Memory B cell (primary cell): ENCODE results near the gene HNF4A.
"Not testable (repeated sequence)": the region's sequence is repeated elsewhere in the genome, so short reads cannot be mapped to it uniquely, and the experiment has no call there.

Experiments
- ATAC-seq: fragments of 150-1000 bp; cut with Tn5 transposase; 2 replicates; pipeline ENCODE4 v1.10.0; 2021; ENCODE audit warnings: low read depth, mild to moderate bottlenecking, moderate library complexity
- DNase-seq, 2 donors: peaks; one replicate each; pipeline ENCODE4 v3.0.0; 2022; ENCODE audit warnings: low spot score in 2 of 2
- H3K27ac Mint-ChIP-seq: one replicate; pipeline ENCODE4 v1.8.0; 2022; ENCODE audit warnings: mild to moderate bottlenecking, moderate library complexity, mixed read lengths
- H3K27me3 Mint-ChIP-seq: one replicate; pipeline ENCODE4 v1.8.0; 2022; ENCODE audit warnings: mixed read lengths
- H3K36me3 Mint-ChIP-seq: one replicate; pipeline ENCODE4 v1.8.0; 2022; ENCODE audit warnings: mild to moderate bottlenecking, mixed read lengths
- H3K4me1 Mint-ChIP-seq: one replicate; pipeline ENCODE4 v1.8.0; 2022; ENCODE audit warnings: mixed read lengths
- H3K4me3 Mint-ChIP-seq: one replicate; pipeline ENCODE4 v1.8.0; 2022; ENCODE audit warnings: mild to moderate bottlenecking, moderate library complexity, mixed read lengths
- H3K9me3 Mint-ChIP-seq: one replicate; pipeline ENCODE4 v1.8.0; 2022; ENCODE audit warnings: mixed read lengths

Gene HNF4A

DNA sequence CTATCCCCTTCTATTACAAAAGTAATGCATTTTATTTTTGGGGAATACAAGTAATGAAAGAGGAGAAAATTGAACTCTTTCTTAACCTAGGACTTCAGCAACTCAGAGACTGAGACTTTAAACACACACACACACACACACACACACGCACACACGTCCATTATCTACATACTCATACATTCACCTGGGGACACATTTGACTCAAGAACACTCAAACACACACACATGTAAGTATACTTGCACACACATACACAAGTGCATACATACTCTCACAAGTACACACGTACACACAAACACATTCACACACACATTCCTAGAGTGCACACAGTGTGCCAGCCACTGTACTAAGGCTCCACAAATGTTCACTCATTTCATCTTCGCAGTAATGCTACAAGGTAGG is 20.8 kb upstream of the HNF4A start:
- H3K27ac Mint-ChIP-seq: no peak overlapping the region
- no peaks in the 10 kb centered on the region for H3K9me3 Mint-ChIP-seq
- no peak overlapping the region for H3K4me3 Mint-ChIP-seq
- ATAC-seq: no peak
- DNase-seq: no peak
- H3K27me3 Mint-ChIP-seq: peaks cover 15% of the 10 kb centered on the region
- no peaks in the 10 kb centered on the region for H3K4me1 Mint-ChIP-seq
- H3K36me3 Mint-ChIP-seq: no peaks in the 10 kb centered on the region

DNA sequence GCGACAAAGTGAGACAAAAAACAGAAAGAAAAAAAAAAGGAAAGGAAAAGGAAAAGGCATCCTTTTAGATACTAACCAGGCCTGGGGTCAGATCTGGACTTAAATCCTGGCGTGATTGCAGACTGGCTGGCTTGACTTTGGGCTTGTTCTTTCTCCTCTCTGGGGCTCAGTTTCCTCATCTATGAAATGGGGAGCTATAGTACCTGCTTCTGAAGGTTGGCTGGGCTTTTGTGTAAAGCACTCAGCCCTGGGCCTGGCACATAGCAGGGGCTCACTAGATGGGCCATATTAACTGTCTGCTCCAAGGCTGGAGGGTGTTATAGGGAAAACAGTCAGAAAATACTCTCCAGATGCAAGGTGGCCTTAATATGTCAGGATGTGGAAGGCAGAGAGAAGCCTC is 19.8 kb upstream of the HNF4A start:
- DNase-seq (no peak), ATAC-seq (no peak)
- H3K27ac Mint-ChIP-seq: no peak overlapping the region
- no peaks in the 10 kb centered on the region for H3K9me3 Mint-ChIP-seq
- H3K4me3 Mint-ChIP-seq: no peak overlapping the region
- H3K36me3 Mint-ChIP-seq: no peaks in the 10 kb centered on the region
- H3K27me3 Mint-ChIP-seq: peaks cover 15% of the 10 kb centered on the region
- no peaks in the 10 kb centered on the region for H3K4me1 Mint-ChIP-seq

DNA sequence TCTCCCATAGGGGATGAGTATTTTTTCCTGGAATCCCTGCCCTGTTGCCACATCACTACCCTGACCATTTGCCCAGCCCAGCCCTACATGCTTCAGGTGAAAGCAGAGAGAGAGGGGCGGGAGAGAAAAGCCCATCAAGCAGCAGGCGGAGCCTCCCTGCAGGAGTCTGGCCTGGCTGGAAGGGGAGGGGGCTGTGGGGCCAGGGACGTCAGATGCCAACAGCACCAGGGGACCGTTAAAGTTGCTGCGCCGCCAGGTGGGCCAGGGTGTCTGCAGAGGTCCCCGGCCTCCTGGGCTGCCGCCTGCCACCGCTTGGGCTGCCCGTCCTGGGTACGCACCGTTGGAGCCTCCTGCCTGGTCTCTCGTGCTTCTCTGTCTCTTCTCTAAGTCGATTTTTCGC is 19.4 kb upstream of the HNF4A start:
- no peak overlapping the region for H3K4me3 Mint-ChIP-seq

DNA sequence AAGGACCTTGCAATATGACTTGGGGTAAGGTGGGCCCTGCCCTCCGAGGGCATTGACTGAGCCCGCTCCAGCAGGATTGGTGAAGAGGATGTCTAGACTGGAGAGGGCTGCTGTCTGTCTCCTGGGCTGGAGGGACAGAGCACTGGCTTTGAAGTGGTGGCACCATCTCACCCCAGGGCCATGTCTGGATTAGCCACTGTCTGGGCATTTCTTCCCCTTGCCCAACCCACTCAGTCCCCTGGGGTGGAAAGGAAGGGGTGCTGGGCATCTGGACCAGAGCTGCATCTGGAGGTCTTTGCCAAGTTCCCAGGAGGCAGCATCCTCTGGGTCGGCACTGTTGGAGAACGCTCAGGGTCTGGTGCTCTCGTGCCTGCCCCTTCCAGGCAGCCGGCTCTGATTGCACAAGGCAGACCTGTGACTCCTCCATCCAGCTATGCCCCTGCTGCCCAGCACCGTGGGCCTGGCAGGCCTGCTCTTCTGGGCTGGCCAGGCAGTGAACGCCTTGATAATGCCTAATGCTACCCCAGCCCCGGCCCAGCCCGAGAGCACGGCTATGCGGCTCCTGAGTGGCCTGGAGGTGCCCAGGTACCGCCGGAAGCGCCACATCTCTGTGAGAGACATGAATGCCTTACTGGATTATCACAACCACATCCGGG is 18.6 kb upstream of the HNF4A start, which contains the start of gene R3HDML:
Gene R3HDML, plus strand, starts transcription at position 319 of the 656 bp plus-strand sequence. Its CDS starts 115 bp downstream, at position 434.
- ATAC-seq (no peak), DNase-seq (no peak)
- Mint-ChIP-seq H3K27me3 (peaks cover 14% of the 10 kb centered on the region), H3K4me1 (no peaks in the 10 kb centered on the region), H3K9me3 (no peaks in the 10 kb centered on the region), H3K27ac (no peak within 1 kb of the TSS), H3K4me3 (no peak within 1 kb of the TSS), H3K36me3 (no peaks in the 10 kb centered on the region)

More for the DNA sequence above, 19.4 kb upstream of the HNF4A start:
- Mint-ChIP-seq H3K36me3 (no peaks in the 10 kb centered on the region), H3K4me1 (no peaks in the 10 kb centered on the region), H3K27ac (no peak overlapping the region), H3K27me3 (peaks cover 15% of the 10 kb centered on the region), H3K9me3 (no peaks in the 10 kb centered on the region)
- DNase-seq: no peak
- no peak for ATAC-seq

DNA sequence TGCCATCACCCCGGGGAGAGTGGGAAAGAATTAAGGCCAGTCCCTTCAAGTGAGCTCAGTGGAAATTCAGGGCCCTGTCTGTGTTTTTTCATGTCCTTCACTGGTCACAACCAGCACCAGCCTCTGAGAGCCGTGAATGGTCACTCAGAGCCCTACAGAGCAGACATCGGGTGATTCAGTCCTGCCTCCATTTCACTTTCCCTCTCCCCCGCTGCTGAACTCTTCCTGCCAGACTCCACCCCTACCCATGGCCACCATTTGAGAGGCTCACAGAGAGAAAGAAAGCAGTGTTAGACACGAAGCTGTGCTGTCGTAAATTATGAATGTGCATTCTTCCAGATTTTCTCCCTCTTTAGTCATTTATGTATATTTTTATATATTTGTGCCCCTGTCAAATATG is 13.3 kb upstream of the HNF4A start:
- no peaks in the 10 kb centered on the region for H3K36me3 Mint-ChIP-seq
- H3K4me1 Mint-ChIP-seq: no peaks in the 10 kb centered on the region
- ATAC-seq (no peak), DNase-seq (no peak)
- no peak overlapping the region for H3K27ac Mint-ChIP-seq
- H3K27me3 Mint-ChIP-seq: peaks cover 7% of the 10 kb centered on the region
- no peak overlapping the region for H3K4me3 Mint-ChIP-seq
- H3K9me3 Mint-ChIP-seq: no peaks in the 10 kb centered on the region

DNA sequence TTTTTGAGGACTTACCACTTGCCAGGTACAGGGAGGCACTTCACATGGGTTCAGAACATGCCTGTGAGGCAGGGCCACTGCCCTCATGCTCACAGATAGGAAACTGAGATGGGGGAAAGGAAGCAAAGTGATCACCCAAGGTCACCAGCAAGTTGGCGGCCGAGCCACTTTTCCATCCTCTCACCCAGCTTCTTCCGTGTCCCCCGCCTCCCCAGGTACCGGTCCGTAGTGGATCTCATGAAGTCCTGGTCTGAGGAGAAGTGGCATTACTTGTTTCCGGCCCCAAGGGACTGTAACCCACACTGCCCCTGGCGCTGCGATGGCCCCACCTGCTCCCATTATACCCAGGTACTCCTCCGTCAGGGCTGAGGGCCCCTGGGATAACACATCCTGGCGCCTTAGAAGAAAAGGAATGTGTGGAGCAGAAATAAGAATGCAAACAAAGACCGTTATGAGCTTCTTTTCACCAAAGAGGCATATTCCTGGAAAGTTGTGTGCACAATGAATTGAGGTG is 12.3 kb upstream of the HNF4A start:
- no peak overlapping the region for H3K4me3 Mint-ChIP-seq
- H3K4me1 Mint-ChIP-seq: no peaks in the 10 kb centered on the region
- no peaks in the 10 kb centered on the region for H3K36me3 Mint-ChIP-seq
- ATAC-seq (no peak), DNase-seq (no peak)
- H3K9me3 Mint-ChIP-seq: no peaks in the 10 kb centered on the region
- H3K27ac Mint-ChIP-seq: no peak overlapping the region
- H3K27me3 Mint-ChIP-seq: peaks cover 7% of the 10 kb centered on the region

DNA sequence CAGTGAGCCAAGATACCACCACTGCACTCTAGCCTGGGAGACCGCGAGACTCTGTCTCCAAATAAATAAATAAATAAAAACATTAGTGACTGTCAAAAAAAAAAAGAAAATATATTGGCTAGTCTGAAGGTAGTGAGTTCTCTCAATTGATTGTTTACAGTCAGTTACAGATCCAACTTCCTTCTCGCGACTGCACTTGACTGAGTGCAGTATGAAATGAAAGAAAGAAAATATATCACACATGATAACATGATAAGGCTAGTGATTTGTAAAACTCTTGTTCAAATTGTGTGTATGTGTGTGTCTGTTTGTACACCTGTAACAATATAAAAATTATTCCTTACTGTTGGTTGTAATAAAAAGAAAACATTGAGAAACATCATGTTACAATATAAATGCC is 10.8 kb upstream of the HNF4A start:
- Mint-ChIP-seq H3K4me1 (no peaks in the 10 kb centered on the region), H3K4me3 (no peak overlapping the region), H3K27ac (no peak overlapping the region), H3K36me3 (no peaks in the 10 kb centered on the region), H3K9me3 (no peaks in the 10 kb centered on the region), H3K27me3 (peaks cover 10% of the 10 kb centered on the region)
- no peak for DNase-seq
- ATAC-seq: no peak

DNA sequence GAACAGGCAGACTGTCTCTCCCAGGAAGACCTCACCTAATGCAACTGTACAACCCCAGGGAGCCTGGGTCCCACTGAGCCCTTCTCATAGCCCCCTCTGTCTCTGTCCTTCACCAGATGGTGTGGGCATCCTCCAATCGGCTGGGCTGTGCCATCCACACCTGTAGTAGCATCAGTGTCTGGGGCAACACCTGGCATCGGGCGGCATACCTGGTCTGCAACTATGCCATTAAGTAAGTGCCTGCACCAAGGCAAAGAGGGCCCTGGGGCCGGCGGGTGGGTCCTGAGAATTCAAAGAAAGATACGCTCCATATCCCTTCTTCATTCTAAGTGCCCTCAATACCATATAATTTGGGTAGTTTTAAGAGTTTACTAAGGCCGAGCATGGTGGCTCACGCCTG is 10.4 kb upstream of the HNF4A start:
- Mint-ChIP-seq H3K27me3 (peaks cover 10% of the 10 kb centered on the region), H3K9me3 (no peaks in the 10 kb centered on the region), H3K4me1 (no peaks in the 10 kb centered on the region), H3K36me3 (no peaks in the 10 kb centered on the region), H3K4me3 (no peak overlapping the region), H3K27ac (no peak overlapping the region)
- ATAC-seq: no peak
- no peak for DNase-seq

DNA sequence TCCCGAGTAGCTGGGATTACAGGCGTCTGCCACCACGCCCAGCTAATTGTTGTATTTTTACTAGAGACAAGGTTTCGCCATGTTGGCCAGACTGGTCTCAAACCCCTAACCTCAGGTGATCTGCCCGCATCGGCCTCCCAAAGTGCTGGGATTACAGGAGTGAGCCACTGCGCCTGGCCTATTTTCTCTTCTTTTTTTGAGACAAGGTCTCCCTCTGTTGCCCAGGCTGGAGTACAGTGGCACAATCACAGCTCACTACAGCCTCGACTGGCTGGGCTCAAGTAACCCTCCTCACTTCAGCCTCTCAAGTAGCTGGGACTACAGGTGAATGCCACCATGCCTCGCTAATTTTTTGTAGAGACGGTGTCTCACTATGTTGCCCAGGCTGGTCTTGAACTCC is 9.6 kb upstream of the HNF4A start:
- not testable (repeated sequence) for H3K9me3 Mint-ChIP-seq, H3K4me3 Mint-ChIP-seq, H3K4me1 Mint-ChIP-seq, H3K27ac Mint-ChIP-seq, DNase-seq, ATAC-seq, H3K36me3 Mint-ChIP-seq
- H3K27me3 Mint-ChIP-seq: peaks cover 12% of the 10 kb centered on the region

DNA sequence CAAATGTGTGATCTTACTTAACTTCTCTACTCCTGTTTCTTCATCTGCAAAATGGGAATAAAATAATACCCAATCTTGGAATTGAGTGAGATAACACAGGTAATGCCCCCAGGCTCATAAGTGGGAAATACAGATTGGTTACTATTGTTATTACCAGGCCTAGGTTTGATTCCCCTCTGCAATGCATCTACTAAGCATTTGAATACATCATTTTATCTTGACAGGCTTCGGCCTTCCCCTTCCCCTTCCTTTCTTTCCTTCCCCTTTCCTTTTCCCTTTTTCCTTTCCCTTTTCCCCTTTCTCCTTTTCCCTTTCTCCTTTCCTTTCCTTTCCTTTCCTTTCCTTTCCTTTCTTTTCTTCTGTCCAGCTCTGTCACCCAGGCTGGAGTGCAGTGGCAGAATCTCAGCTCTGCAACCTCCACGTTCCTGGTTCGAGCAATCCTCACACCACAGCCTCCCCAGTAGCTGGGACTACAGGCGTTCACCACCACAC is 7.3 kb upstream of the HNF4A start:
- H3K9me3 Mint-ChIP-seq: no peaks in the 10 kb centered on the region
- no peak overlapping the region for H3K4me3 Mint-ChIP-seq
- H3K27me3 Mint-ChIP-seq: peaks cover 13% of the 10 kb centered on the region
- peaks cover 3% of the 10 kb centered on the region for H3K4me1 Mint-ChIP-seq
- DNase-seq (no peak), ATAC-seq (no peak)
- H3K36me3 Mint-ChIP-seq: no peaks in the 10 kb centered on the region
- no peak overlapping the region for H3K27ac Mint-ChIP-seq

DNA sequence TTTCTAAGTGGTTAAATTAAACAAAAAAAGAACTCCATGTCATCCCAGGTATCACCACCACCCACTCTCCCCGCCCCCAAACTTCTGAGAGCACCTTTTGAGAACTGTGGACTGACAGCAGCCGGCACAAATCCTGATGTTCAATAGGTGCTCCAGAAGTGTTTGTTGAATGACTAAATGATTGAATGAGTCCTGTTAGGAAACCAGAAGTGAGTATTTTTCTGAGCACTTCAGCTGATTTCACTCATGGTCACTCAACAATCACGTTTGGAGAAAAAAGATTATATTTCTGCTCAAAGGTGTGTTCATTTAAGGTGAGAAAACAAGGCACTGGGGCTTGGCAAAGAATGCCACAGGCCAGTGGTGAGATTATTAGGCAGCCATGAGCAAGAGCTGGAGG is 6.2 kb upstream of the HNF4A start:
- Mint-ChIP-seq H3K9me3 (no peaks in the 10 kb centered on the region), H3K4me1 (peaks cover 3% of the 10 kb centered on the region), H3K27ac (no peak overlapping the region), H3K36me3 (no peaks in the 10 kb centered on the region), H3K4me3 (no peak overlapping the region), H3K27me3 (peaks cover 13% of the 10 kb centered on the region)
- ATAC-seq (no peak), DNase-seq (no peak)

DNA sequence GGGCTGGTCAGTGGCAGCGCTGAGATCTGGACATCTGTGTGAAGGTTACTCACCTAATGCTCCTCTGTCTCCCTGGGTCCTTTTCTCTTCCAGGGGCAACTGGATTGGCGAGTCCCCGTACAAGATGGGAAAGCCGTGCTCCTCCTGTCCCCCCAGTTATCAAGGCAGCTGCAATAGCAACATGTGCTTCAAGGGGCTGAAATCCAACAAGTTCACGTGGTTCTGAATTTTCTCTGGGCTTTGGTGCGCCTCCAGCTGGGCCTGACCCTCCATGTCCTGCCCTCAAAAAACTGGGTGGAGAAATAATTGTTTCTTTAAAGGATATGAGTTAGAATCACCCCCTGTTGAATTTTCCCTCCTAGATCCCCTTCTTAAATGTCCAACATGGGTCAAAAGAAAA is 4.9 kb upstream of the HNF4A start:
- ATAC-seq (no peak), DNase-seq (no peak)
- no peak overlapping the region for H3K27ac Mint-ChIP-seq
- peaks cover 2% of the 10 kb centered on the region for H3K36me3 Mint-ChIP-seq
- H3K4me1 Mint-ChIP-seq: peaks cover 3% of the 10 kb centered on the region
- H3K4me3 Mint-ChIP-seq: no peak overlapping the region
- peaks cover 18% of the 10 kb centered on the region for H3K27me3 Mint-ChIP-seq
- H3K9me3 Mint-ChIP-seq: no peaks in the 10 kb centered on the region

DNA sequence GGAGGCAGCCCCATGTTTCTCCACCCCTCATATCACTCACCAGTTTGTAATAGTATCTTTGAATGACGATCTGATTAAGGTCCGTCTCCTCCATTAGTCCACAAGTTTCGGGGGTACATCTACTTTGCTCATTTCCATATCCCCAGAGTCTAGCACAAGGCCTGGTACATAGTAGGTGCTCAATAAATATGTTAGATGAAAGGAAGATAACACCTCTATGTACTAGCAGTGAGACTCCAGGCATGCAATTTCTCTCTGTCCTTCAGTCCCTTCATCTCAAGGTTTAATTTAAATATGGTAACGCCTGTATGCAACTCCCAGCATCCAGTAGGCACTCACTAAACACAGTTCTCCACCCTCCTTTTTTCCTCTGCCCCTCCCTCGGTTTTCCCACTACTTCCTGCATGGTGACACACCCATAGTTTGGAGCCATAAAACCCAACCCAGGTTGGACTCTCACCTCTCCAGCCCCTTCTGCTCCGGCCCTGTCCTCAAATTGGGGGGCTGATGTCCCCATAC is 461 bp upstream of the HNF4A start:
- H3K9me3 Mint-ChIP-seq: peaks cover under 1% of the 10 kb centered on the region
- no peak overlapping the region for H3K27ac Mint-ChIP-seq
- no peak overlapping the region for H3K4me3 Mint-ChIP-seq
- H3K27me3 Mint-ChIP-seq: peaks cover 12% of the 10 kb centered on the region
- ATAC-seq (no peak), DNase-seq (no peak)
- peaks cover 2% of the 10 kb centered on the region for H3K36me3 Mint-ChIP-seq
- H3K4me1 Mint-ChIP-seq: peaks cover 3% of the 10 kb centered on the region

DNA sequence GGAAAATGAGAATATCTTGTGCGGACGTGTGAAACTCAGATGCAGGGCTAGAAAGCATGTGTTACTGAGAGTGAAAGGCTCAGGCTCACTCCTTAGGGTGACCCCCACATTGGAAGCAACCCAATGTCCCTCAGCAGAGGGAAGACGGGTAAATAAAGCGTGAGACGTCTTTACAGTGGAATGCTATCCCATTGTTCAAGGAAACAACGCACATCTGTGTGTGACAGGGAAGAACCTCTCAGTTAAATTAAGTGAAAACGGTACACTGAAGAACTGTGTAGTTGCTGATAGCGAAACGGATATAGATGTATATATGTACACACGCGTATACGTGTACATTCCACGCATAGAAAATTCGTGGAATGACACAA is 839 bp downstream of the HNF4A start:
- Mint-ChIP-seq H3K36me3 (peaks cover 2% of the 10 kb centered on the region), H3K4me3 (no peak overlapping the region), H3K9me3 (peaks cover 1% of the 10 kb centered on the region), H3K27ac (no peak overlapping the region), H3K27me3 (peaks cover 14% of the 10 kb centered on the region), H3K4me1 (peaks cover 3% of the 10 kb centered on the region)
- ATAC-seq (no peak), DNase-seq (no peak)

DNA sequence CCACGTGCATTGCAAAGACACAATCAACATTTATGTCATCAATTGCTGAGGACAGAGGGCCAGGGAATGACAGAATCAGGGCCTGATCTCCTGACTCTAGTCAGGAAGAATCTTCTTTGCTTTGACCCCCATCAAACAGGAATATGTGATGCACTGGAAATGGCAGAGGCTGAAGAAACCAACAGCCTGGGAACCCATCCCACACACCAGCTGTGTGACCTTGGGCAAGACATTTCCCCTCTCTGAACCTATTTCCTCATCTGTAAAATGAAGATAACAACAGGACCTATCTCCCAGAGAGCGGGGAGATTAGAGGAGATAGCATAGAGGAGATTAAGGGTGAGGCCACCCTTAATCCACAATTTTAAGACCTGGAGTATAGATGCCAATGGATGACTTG is 1.5 kb downstream of the HNF4A start:
- ATAC-seq: no peak
- no peak overlapping the region for H3K4me3 Mint-ChIP-seq
- peaks cover 14% of the 10 kb centered on the region for H3K27me3 Mint-ChIP-seq
- H3K27ac Mint-ChIP-seq: no peak overlapping the region
- H3K9me3 Mint-ChIP-seq: peaks cover 1% of the 10 kb centered on the region
- no peaks in the 10 kb centered on the region for H3K4me1 Mint-ChIP-seq
- H3K36me3 Mint-ChIP-seq: peaks cover 2% of the 10 kb centered on the region
- DNase-seq: no peak
